Cerebellar cortex (tissue), 1 donor: Measurements from ENCODE around the gene HSP90AA1.
"Not testable (repeated sequence)": the region's sequence is repeated elsewhere in the genome, so short reads cannot be mapped to it uniquely, and the experiment has no call there.

Source experiments
- DNase-seq: peaks from one replicate; pipeline ENCODE4 v3.0.0-alpha.2; 2015; ENCODE audit warnings: low spot score

HSP90AA1 gene

GRCh38 chr14:102094101-102094500 is 7.3 kb upstream of the HSP90AA1 start:
- no peak for DNase-seq

DNA sequence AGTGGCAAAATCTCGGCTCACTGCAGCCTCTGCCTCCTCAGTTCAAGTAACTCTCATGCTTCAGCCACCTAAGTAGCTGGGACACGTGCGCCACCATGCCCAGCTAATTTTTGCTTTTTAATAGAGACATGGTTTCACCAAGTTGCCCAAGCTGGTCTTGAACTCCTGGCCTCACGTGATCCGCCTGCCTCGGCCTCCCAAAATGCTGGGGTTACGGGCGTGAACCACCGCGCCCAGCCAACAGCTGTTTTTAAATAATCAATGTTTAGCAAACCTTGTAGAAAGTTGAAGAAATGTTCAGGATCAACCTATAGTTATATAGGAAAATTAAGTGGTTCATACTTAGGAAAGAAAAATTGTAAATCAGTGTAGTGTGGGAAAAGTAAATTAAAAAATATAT is 6.0 kb upstream of the HSP90AA1 start:
- no peak for DNase-seq

DNA sequence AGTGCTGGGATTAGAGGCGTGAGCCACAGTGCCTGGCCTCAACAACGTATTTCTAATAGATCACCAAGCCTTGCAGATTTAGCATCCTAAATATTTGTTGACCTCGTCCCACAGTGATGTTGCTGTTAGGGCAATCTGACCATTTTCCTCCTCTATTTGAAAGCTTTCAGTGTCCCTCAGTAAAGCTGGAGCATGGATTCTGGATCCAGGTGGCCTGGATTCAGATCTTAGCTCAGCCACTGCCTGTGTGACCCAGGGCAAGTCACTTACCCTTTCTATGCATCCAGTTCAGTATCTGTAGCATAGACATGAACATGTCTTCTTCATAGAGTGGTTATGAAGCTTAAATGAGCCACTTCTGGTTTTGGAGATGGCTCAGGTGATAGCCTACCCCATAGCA is 3.9 kb upstream of the HSP90AA1 start:
- DNase-seq = no peak

- DNase-seq = no peak
Measured at GRCh38 chr14:102089621-102090343, 2.9 kb upstream of the HSP90AA1 start.

DNA sequence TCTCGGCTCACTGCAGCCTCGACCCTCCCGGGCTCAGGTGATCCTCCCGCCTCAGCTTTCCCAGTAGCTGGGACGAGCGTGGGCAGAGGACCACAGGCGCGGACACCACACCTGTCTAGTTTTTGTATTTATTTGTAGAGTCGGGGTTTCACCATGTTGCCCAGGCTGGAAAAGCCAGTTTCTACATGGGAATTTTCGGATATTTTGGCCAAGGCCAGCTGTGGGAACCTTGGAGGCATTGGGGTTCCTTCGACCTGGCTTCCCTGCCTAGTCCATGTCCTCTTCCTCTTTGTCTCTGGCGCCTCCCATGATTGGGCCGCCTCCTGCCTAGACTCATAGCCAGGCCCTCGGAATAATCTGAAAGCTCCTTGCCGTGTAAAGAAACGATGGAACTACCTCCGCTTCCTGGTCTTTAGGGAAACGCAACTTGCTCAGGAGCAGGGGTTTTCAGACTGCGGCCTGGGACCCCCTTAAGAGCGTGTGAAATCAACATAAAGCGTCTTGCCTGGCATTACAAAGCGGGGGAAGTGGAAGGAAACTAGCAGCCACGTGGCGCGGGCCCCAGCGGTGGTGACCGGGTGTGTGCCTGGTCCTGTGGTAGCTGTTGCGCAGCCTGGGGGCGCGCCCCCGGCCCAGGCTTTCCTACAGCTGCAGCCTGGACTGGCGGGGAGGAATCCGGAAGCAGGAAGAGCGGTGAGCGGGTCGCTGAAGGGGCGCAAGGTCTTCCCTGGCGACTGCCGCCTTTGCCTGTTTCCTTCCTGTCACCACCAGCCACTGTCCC is 1.4 kb upstream of the HSP90AA1 start:
- DNase-seq = no peak

- DNase-seq = no peak
Measured at GRCh38 chr14:102087762-102088011, 843 bp upstream of the HSP90AA1 start.

DNA sequence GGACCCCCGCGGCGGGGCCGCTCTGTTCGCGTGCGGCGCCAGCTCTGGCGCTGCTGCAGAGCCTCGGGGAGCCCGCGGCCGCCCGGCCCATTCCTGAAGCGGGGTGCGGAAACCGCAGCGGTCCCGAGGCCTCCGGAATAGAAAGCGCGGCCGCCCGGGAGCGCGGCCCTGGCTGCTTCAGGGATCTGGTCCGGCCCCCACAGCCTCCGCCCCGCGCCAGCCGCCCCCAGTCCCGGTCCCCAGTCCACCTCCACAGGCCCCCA is 204 bp downstream of the HSP90AA1 start:
- DNase-seq = no peak

DNA sequence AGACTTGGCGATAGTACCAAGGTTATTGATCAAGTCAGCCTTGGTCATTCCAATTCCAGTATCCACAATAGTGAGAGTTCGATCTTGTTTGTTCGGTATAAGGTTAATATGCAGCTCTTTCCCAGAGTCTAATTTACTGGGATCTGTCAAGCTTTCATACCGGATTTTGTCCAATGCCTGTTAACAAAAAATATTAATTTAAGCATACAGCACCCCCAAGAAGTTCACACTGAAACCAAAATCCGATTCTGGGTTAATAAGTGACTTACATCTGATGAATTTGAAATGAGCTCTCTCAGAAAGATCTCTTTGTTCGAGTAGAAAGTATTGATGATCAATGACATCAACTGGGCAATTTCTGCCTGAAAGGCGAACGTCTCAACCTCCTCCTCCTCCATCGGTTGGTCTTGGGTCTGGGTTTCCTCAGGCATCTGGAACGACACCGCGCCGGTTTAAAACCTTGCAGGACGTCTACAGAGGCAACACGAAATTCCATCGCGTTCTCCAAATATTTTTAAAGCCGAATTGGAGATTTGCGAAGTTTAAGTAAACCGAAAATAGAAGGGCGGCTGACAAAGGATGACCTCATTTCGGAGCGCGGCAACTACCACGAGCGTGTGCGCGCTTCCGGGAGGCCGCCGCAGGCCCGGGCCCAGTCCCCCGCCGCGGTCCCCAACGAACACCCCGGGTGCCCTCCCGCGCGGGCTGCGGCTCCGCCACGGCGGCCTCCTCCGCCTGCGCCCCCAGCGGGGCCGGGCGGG is 716 bp downstream of the HSP90AA1 start:
- DNase-seq = peak; percentile 41

GRCh38 chr14:102085488-102085887 is 1.4 kb downstream of the HSP90AA1 start:
- no peak for DNase-seq

- DNase-seq = no peak
Measured at GRCh38 chr14:102084931-102085330, 1.9 kb downstream of the HSP90AA1 start.

- not testable (repeated sequence) for DNase-seq
Measured at GRCh38 chr14:102084522-102084921, 2.3 kb downstream of the HSP90AA1 start.

DNA sequence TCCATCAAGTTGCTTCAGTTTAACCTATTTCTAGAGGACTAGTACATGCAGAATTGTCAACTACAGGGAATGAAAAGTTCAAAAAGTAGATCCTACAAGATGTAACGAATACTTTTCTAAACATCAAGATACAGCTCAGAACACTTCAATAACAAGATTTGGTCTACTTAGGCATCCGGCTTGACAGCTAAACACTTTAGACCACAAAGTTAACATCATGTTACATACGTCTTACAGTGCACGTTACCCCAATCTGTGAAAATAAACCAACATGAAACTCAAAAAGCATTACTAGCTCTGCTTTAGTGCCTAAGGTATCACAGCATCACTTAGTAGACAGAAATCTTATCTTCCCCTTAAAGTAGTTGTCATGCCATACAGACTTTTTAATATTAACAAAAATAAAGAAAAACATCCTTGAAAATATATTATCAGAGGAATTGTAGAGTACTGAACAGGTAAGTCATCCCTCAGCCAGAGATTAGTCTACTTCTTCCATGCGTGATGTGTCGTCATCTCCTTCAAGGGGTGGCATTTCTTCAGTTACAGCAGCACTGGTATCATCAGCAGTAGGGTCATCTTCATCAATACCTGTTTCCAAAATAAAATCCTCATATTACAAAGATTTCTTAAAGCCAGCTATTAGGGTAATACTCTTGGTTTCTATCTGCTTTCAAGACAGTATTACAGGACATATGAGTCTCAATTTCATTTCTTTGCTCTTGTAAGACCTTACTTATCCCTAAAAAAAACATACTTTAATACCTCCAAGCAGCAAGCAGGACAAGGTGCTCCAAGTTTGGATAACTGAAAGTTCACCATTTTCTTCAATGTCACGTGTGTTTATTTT is 5.4 kb downstream of the HSP90AA1 start:
- DNase-seq = no peak

- DNase-seq = no peak
Measured at GRCh38 chr14:102080183-102081080, 6.4 kb downstream of the HSP90AA1 start.

- DNase-seq = no peak
Measured at GRCh38 chr14:102079700-102079979, 7.2 kb downstream of the HSP90AA1 start.

GRCh38 chr14:102078831-102079699 is 7.8 kb downstream of the HSP90AA1 start:
- no peak for DNase-seq

DNA sequence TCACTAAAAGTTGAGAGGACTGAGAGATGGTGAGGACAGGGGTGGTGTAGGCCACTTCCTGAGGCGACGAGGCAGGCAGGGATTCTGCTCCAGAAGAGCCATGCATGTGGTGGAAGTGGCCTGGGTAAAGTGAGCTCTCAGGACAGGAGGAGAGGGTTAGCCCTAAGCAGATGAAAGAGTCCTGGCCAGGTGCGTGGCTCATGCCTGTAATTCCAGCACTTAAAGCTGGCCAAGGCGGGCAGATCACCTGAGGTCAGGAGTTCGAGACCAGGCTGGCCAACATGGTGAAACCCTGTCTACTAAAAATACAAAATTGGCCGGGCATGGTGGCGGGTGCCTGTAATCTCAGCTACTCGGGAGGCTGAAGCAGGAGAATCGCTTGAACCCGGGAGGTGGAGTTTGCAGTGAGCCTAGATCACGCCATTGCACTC is 8.5 kb downstream of the HSP90AA1 start:
- DNase-seq = not testable (repeated sequence)

DNA sequence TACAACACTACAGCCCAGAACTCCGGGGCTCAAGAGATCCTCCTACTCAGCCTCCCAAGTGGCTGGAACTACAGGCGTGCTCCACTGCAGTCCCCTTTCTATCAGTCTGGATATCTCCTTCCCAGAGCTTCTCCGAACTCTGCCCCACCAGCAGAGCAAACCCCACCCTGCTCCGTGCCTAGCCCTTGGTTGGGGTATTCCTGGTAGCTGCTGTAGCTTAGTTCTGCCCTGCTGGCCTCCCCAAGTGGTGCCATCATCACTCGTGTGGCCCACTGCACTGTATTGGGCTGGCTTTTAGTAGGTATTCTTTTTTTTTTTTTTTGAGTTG is 9.5 kb downstream of the HSP90AA1 start:
- no peak for DNase-seq

DNA sequence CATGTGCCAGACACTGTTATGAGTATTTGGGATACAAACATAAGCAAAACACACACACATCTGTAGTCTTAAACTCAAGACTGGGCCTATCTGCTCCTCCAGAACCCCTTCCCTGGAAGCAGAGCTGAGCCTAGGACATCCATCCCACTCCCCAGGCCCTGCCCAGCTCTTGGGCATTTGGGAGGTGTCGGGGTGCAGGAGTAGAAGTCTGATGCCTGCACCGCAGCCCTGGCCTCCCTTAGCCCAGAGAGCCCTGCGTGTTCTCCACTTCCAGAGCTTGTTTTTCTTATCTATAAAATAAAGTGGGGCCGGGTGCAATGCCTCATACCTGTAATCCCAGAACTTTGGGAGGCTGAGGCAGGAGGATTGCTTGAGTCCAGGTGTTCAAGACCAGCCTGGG is 11.7 kb downstream of the HSP90AA1 start:
- no peak for DNase-seq

DNA sequence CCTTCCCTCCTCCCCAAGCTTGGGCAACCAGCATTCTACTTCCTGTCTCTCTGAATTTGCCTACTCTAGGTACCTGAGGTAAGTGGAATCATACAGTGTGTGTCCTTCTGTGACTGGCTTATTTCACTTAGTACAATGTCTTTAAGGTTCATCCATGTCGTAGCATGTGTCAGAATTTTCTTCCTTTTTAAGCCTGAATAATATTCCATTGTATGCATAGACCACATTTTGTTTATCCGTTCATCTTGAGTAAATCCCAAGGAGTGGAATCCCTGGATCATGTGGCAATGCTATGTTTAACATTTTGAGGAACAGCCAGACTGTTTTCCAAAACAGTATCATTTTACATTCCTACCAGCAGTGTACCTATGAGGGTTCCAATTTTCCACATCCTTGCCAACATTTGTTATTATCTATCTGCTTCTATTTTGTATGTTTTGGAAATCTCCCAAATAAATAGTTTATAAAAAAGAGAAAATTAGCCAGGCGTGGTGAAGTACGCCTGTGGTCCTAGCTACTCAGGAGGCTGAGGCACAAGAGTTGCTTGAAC is 12.4 kb downstream of the HSP90AA1 start:
- no peak for DNase-seq

- no peak for DNase-seq
Measured at GRCh38 chr14:102071283-102071998, 15.4 kb downstream of the HSP90AA1 start.
